GM12872 (cell line): ENCODE measurements around the gene TNIK.

Experiments used
- TF ChIP-seq, protein P1 (sequence below): IDR thresholded peaks from 3 replicates; pipeline ENCODE4 v1.5.1; 2011; ENCODE audit warnings: low read depth, mild to moderate bottlenecking, low read length, moderate library complexity; ENCODE audit not compliant: insufficient read depth

The TNIK gene

DNA sequence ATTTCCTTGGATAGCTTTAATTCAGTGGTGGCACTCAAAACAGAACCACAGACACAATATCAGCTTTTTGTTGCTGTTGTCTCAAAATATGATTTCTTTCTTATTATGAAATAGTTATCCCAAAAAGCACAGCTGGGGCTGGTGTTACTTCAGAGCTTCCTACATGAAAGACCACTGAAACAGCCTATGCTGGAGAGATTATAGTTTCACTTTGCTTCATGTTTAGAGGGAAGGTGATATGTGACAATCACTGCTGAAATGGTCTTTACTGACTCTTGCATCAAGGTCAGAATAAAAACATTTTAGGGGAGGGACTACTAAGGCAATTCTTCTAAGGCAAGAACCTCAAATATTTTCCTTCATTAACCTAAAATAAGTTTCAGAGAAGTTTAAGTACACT, 190.7 kb downstream of the TNIK start:
- TF ChIP-seq, protein P1, sequence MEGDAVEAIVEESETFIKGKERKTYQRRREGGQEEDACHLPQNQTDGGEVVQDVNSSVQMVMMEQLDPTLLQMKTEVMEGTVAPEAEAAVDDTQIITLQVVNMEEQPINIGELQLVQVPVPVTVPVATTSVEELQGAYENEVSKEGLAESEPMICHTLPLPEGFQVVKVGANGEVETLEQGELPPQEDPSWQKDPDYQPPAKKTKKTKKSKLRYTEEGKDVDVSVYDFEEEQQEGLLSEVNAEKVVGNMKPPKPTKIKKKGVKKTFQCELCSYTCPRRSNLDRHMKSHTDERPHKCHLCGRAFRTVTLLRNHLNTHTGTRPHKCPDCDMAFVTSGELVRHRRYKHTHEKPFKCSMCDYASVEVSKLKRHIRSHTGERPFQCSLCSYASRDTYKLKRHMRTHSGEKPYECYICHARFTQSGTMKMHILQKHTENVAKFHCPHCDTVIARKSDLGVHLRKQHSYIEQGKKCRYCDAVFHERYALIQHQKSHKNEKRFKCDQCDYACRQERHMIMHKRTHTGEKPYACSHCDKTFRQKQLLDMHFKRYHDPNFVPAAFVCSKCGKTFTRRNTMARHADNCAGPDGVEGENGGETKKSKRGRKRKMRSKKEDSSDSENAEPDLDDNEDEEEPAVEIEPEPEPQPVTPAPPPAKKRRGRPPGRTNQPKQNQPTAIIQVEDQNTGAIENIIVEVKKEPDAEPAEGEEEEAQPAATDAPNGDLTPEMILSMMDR, result no peak

DNA sequence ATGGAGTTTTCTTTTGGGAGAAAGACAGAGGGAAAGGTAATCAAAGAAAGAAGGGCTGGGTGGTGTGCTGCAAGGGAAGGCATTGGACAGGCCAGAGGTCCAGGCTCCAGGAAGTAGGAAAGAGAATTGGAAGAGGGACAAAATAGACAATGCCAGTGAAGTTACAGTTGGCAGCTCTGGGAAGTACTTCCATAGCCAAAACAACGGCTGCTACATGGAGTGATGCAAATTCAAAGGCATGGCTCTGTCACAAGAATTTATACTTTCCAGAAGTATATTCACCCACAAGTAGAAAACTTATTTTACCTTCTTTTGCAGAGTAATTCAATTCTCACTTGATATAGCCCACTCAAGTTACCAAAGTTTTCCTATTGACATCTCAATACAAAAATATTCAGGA, 191.5 kb downstream of the TNIK start:
- TF ChIP-seq, protein P1, result no peak

DNA sequence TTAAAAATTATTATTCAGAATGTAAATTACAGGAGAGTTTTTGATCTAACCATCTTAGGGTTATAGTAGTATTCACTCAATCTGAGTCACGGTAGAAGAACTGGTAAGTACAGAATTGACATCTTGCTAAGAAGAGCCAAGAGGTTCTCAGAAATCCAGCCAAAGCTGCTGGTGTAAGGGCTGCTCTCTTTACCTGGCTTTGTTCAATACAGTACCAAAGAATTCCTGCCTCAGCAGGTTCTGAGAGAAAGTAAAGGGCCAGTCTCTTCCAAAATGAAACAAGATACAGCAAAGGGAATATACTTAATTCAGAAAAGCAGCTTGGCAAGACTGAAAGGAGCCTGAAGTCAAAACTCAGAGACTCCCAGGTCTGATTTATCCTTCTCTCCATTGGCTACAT, 193.1 kb downstream of the TNIK start:
- TF ChIP-seq, protein P1, result no peak

DNA sequence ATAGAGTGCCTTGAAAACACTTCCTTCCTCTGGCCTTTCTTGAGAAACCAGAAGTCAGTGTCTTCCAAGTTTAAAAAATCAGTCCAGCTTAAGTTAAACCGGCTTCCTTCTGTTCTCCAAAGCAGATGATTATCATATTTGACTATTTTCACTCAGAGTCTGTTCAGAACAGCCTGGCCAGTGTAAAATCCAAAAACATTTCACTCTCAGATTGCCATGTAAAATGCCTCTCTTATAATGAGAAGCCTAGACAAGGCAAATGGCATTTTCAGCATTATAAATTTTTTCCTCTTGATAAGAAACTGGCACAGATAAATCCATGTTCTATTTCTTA, 193.5 kb downstream of the TNIK start:
- TF ChIP-seq, protein P1, result no peak

DNA sequence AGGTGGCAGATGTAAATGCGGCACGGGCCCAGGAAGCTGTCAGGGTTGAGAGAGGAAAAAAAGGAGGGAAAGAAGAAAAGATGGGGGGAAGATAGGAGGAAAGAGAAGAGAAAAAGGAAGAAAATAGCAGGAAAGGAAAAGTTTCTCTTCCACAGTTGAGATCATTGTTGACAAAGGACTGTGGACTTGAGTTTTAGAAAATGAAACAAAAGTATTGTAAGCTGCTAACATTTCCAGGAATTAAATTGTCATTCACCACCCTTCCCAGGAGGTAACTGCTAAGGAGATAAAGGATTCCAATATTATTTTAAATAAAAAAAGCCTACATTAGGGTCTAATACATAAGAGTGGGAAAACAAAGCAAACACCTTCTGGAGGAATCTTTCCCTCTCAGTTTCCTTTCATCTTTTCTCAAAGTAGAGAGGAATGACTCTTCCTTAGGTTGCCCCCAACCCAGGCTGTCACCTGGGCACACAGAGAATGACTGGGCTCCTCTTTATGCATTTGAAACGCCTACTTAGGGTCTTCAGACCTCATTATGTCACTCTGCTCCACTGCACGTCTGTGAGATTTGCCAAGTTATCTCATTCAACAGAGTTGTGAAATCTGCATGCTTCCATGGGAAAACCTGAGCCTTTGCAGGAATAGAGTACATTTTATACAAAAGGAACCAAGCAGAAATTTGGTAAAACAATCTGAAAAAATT, 194.0 kb downstream of the TNIK start:
- TF ChIP-seq, protein P1, result no peak

DNA sequence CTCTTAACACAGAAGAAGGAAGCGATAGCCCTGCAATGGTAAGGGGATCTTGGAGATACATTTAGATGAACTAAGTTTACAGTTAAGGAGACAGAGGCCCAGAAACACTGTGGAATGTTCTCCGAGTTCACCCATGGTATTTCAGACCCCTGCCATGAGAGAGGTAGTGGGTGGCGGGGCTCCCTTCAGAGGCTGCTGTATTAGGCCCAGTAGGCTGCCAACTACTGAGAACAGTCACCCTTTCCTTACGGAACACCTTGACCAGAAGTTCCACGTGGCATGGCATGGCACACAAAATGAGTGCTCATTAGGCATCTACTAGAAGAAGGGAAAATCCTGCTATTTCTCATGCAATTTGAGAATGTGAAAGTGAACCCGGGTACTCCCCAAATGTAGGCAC, 195.4 kb downstream of the TNIK start:
- TF ChIP-seq, protein P1, result no peak

DNA sequence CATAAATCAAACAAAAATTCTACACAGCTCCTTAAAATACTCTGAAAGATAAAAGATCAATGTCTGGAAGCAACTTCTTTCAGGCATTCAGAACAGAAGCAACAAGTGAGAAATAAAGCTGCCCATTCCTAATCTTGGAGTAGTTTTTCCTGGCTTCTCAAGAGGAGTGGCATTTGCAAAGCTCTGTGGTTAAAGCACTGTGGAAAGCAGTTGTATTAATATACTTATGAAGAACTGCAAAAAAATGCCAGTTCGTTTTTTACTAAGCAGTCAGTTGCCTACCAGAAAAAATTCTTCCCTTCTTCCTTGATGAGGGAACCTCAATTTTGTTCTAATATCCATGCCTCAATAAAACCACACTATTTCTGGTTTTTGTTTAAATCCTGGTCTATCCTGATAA, 197.8 kb downstream of the TNIK start:
- TF ChIP-seq, protein P1, result no peak
